ENCODE data around the gene PLK2. TPM values are rescaled to one million over a fixed set of nuclear protein-coding genes. Genes with fewer than 3 reads are reported as not detected.

The PLK2 gene
- polyA plus RNA-seq, 2 of the 4 experiments (the other 2 are of a cell fraction): 168 to 230 TPM

DNA sequence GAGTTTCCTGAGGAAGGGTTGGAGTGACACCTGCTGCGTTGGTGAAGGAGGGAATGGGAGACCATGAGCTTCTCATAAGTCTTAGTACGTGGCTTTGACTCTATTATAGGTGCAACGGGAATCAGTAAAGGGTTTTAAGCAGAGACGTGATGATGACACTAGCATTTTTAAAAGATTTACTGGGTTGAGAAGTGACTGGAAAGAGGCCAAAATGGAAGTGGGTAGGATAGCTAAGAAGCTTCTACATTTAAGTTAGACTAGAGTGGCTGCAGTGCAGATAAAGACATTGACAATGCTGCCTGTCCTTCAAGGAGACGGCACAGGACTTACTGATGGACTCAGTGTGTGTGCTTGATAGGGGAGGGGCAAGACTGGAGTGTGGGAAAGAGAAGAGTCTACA is 37.5 kb upstream of the PLK2 start:
- ChIA-PET CTCF (interaction anchor here (0.6 to 17.4 kb wide), 17 partner anchors 8 to 482 kb away, joined by 3 to 266 read pairs (median 3); no protein-coding TSS in a partner anchor), POLR2A (no interaction called here)
- ATAC-seq (no peak), DNase-seq (ENCODE audit: low read depth in 1 of 2, low spot score in 1 of 2) (no peak), FAIRE-seq (no peak)
- Histone ChIP-seq H3K9me3 (no peaks in the 10 kb centered on the region), H3K4me2 (no peak overlapping the region), H3K4me1 (no peaks in the 10 kb centered on the region), H3K4me3 (no peak overlapping the region), H3K27ac (no peak overlapping the region)
- TF ChIP-seq TP53 (CRISPR knock-in tag; IDR thresholded peaks at IDR 0.05) (no peak), CHD4 (IDR thresholded peaks at IDR 0.05; ENCODE audit: borderline replicate concordance) (no peak), FOXS1 (CRISPR knock-in tag; IDR thresholded peaks at IDR 0.05) (no peak), POLR2A (IDR thresholded peaks at IDR 0.05; ENCODE audit: low read length) (no peak)
- WGBS (ENCODE audit: missing lambda C conversion rate): 55% methylated on average over 5 of the region's 5 CpGs

DNA sequence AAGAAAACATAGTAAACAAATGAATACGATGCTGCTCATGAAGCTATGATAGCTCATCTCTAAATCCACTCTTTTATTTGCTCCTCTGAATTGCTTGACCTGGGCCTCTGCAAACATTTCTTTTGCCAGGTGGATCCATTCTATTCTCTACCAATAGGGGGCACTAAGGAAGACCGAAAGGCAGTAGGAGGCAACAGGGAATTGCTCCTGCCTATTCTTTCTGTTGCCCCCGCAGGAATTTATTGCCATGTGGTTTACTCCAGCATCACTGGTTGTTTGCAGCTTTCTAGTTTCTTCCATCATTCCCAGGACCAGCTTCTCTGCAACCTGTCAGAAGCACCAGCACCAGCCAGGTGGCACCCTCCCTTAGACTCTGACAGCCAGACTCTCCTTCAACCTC is 36.6 kb upstream of the PLK2 start:
- 11% methylated on average over 3 of the region's 3 CpGs for WGBS (ENCODE audit: missing lambda C conversion rate)
- ChIA-PET CTCF (interaction anchor here (0.6 to 17.4 kb wide), 5 partner anchors 12 to 483 kb away, joined by 3 to 266 read pairs (median 6); no protein-coding TSS in a partner anchor), POLR2A (no interaction called here)

DNA sequence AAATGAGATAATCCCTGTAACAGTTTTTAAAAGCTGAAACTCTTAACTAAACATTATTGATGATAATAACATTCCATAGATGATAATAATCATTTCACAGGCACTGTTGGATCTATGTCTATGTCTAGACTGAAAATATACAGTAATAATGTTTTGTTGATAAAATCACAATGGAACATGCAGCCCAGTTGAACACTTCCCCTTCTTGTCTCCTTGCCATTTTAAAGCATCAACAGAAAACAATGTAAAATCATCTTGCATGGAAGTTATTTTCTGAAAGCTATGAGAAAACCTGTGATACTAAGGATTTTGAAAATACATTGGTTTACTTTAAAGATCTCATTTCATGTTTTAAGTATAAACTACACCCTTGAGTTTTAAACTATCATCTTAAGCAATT is 33.3 kb upstream of the PLK2 start:
- POLR2A ChIA-PET: no interaction called here
- Histone ChIP-seq H3K4me1 (no peaks in the 10 kb centered on the region), H3K4me3 (no peak overlapping the region), H3K27ac (no peak overlapping the region), H3K9me3 (no peaks in the 10 kb centered on the region), H3K4me2 (no peak overlapping the region)
- CTCF ChIA-PET: interaction anchor here (17.4 kb wide), 1 partner anchor 357 kb away, joined by 266 read pairs; no protein-coding TSS in a partner anchor
- DNase-seq (ENCODE audit: low read depth in 1 of 2, low spot score in 1 of 2) (no peak), FAIRE-seq (no peak), ATAC-seq (no peak)
- TF ChIP-seq, protein P1, sequence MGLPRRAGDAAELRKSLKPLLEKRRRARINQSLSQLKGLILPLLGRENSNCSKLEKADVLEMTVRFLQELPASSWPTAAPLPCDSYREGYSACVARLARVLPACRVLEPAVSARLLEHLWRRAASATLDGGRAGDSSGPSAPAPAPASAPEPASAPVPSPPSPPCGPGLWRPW (IDR thresholded peaks at IDR 0.05): no peak
- TF ChIP-seq CHD2 (IDR thresholded peaks at IDR 0.05; ENCODE audit: low read length, partially characterized antibody): no peak
- TF ChIP-seq TP53 (CRISPR knock-in tag; IDR thresholded peaks at IDR 0.05): no peak
- no peak for TF ChIP-seq PHF8 (IDR thresholded peaks at IDR 0.05; ENCODE audit: borderline replicate concordance, low read depth)
- no peak for TF ChIP-seq RAD21 (conservative IDR thresholded peaks at IDR 0.05 in 1 of 2, IDR thresholded peaks at IDR 0.05 in 1 of 2)
- no peak for TF ChIP-seq POLR2A (IDR thresholded peaks at IDR 0.05; ENCODE audit: low read length)
- no peak for TF ChIP-seq RFX5 (IDR thresholded peaks at IDR 0.05)
- TF ChIP-seq, protein P2, sequence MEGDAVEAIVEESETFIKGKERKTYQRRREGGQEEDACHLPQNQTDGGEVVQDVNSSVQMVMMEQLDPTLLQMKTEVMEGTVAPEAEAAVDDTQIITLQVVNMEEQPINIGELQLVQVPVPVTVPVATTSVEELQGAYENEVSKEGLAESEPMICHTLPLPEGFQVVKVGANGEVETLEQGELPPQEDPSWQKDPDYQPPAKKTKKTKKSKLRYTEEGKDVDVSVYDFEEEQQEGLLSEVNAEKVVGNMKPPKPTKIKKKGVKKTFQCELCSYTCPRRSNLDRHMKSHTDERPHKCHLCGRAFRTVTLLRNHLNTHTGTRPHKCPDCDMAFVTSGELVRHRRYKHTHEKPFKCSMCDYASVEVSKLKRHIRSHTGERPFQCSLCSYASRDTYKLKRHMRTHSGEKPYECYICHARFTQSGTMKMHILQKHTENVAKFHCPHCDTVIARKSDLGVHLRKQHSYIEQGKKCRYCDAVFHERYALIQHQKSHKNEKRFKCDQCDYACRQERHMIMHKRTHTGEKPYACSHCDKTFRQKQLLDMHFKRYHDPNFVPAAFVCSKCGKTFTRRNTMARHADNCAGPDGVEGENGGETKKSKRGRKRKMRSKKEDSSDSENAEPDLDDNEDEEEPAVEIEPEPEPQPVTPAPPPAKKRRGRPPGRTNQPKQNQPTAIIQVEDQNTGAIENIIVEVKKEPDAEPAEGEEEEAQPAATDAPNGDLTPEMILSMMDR (IDR thresholded peaks at IDR 0.05): no peak
- TF ChIP-seq JUNB (IDR thresholded peaks at IDR 0.05): no peak
- TF ChIP-seq TFCP2L1 (CRISPR knock-in tag; IDR thresholded peaks at IDR 0.05): no peak
- TF ChIP-seq, protein P3, sequence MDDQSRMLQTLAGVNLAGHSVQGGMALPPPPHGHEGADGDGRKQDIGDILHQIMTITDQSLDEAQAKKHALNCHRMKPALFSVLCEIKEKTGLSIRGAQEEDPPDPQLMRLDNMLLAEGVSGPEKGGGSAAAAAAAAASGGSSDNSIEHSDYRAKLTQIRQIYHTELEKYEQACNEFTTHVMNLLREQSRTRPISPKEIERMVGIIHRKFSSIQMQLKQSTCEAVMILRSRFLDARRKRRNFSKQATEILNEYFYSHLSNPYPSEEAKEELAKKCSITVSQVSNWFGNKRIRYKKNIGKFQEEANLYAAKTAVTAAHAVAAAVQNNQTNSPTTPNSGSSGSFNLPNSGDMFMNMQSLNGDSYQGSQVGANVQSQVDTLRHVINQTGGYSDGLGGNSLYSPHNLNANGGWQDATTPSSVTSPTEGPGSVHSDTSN (IDR thresholded peaks at IDR 0.05): no peak
- no peak for TF ChIP-seq FOXS1 (CRISPR knock-in tag; IDR thresholded peaks at IDR 0.05)
- no peak for TF ChIP-seq ZSCAN20 (CRISPR knock-in tag; IDR thresholded peaks at IDR 0.05)
- no peak for TF ChIP-seq POLR2AphosphoS2 (conservative IDR thresholded peaks at IDR 0.05; ENCODE audit: low read length)
- TF ChIP-seq, protein P4, sequence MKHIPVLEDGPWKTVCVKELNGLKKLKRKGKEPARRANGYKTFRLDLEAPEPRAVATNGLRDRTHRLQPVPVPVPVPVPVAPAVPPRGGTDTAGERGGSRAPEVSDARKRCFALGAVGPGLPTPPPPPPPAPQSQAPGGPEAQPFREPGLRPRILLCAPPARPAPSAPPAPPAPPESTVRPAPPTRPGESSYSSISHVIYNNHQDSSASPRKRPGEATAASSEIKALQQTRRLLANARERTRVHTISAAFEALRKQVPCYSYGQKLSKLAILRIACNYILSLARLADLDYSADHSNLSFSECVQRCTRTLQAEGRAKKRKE (CRISPR knock-in tag; IDR thresholded peaks at IDR 0.05; ENCODE audit: low read depth): no peak
- TF ChIP-seq ZFP36 (IDR thresholded peaks at IDR 0.05; ENCODE audit: borderline replicate concordance, partially characterized antibody): no peak
- TF ChIP-seq EHMT2 (IDR thresholded peaks at IDR 0.05; ENCODE audit: low read depth): no peak
- TF ChIP-seq HOXA7 (CRISPR knock-in tag; IDR thresholded peaks at IDR 0.05): no peak
- TF ChIP-seq NPAS2 (CRISPR knock-in tag; IDR thresholded peaks at IDR 0.05; ENCODE audit: borderline replicate concordance): no peak
- TF ChIP-seq JUN (IDR thresholded peaks at IDR 0.05): no peak

More for the DNA sequence above, 36.6 kb upstream of the PLK2 start:
- Histone ChIP-seq H3K27ac (no peak overlapping the region), H3K4me3 (no peak overlapping the region), H3K4me2 (no peak overlapping the region), H3K4me1 (no peaks in the 10 kb centered on the region), H3K9me3 (no peaks in the 10 kb centered on the region)
- TF ChIP-seq, protein P2 (IDR thresholded peaks at IDR 0.05): peak; percentile 15; the same call in 1 of the 3 replicates
- TF ChIP-seq ZFP36 (IDR thresholded peaks at IDR 0.05; ENCODE audit: borderline replicate concordance, partially characterized antibody): no peak
- no peak for TF ChIP-seq RNF2 (IDR thresholded peaks at IDR 0.05; ENCODE audit: borderline replicate concordance, low read depth)
- TF ChIP-seq TFCP2L1 (CRISPR knock-in tag; IDR thresholded peaks at IDR 0.05): no peak
- no peak for TF ChIP-seq CEBPB (IDR thresholded peaks at IDR 0.05)
- TF ChIP-seq NR3C1 (IDR thresholded peaks at IDR 0.05): no peak
- TF ChIP-seq, protein P4 (CRISPR knock-in tag; IDR thresholded peaks at IDR 0.05; ENCODE audit: low read depth): no peak
- TF ChIP-seq KDM5A (IDR thresholded peaks at IDR 0.05): no peak
- FAIRE-seq (no peak), DNase-seq (ENCODE audit: low read depth in 1 of 2, low spot score in 1 of 2) (no peak), ATAC-seq (no peak)

Measured in A549 (cell line).